WI38 (cell line): ENCODE data around the gene NRDC.
A peak's percentile ranks its signal among the peaks of the same experiment; 100 is the strongest.
"Not testable (repeated sequence)": the region's sequence is repeated elsewhere in the genome, so short reads cannot be mapped to it uniquely, and the experiment has no call there.

ENCODE experiments used
- H3K4me3 ChIP-seq: 2 replicates; pipeline ENCODE4 v1.5.1; 2011; ENCODE audit warnings: low read depth, mild to moderate bottlenecking, control low read depth, low read length
- TF ChIP-seq, protein P1 (sequence below): IDR thresholded peaks from 2 replicates; pipeline ENCODE4 v1.5.1; 2012; ENCODE audit warnings: low read depth, mild to moderate bottlenecking, control low read depth, low read length

NRDC gene

DNA sequence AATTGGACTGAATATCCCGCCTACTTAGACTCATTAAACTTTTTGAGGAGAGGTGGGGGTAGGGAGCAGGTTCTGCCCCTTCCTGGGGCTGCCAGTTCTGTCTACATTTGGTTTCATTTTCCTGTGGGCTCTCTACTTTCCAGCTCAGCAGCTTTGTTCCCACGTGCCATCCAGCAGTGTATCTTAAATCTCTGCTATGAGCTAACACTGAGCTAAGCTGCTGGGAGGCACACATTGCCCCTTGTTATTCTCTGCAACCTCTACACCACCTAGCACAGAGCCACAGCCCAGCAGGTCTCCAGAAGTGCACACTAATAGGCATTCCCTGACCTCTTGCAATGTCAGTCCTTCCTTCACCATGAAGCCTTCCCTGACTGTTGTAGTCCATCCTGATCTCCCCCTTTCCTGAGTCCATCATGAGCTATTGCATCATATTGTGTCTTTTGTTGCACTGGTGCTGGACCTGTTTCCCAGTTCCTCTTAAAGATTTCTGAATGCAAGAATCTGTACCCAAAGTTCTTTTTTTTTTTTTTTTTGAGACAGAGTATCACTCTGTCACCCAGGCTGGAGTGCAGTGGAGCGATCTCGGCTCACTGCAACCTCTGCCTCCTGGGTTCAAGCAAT lies 28.7 kb upstream of the NRDC start:
- TF ChIP-seq, protein P1, sequence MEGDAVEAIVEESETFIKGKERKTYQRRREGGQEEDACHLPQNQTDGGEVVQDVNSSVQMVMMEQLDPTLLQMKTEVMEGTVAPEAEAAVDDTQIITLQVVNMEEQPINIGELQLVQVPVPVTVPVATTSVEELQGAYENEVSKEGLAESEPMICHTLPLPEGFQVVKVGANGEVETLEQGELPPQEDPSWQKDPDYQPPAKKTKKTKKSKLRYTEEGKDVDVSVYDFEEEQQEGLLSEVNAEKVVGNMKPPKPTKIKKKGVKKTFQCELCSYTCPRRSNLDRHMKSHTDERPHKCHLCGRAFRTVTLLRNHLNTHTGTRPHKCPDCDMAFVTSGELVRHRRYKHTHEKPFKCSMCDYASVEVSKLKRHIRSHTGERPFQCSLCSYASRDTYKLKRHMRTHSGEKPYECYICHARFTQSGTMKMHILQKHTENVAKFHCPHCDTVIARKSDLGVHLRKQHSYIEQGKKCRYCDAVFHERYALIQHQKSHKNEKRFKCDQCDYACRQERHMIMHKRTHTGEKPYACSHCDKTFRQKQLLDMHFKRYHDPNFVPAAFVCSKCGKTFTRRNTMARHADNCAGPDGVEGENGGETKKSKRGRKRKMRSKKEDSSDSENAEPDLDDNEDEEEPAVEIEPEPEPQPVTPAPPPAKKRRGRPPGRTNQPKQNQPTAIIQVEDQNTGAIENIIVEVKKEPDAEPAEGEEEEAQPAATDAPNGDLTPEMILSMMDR, result no peak
- H3K4me3 ChIP-seq, result no peak overlapping the region

DNA sequence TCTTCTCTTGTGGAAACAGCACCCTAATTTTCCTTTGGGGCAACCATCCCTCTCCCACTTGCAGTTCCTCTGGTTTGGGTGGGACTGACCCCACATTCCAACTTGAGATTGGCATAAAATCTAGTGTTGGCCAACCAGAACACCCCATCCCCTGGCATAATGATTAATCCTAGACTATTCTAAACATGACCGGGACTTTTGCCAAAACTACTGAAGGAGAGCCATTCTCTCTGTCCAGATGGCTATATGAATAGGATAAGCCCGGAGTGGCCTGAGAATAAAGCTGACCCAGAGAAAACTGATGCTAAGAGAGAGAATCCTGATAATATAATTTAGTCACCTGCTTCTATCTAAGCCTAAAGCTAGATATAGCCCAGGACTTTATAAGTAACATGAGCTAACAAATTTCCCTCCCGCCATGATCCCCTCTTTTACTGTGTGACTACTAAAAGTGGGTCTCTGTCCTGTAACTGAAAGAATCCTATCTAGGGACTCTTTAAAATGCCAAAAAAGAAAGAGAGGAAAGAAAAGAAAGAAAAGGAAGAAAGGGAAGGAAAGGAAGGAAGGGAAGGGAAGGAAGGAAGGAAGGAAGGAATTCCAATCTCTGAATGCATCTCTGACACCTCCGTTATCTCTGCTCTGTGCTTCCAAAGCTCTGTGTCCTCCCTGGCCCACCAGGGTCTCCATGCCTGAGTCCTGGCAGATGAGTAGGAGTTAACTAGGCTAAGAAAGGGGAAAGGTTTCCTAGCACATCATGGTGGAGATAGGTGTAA lies 28.0 kb upstream of the NRDC start:
- no peak overlapping the region for H3K4me3 ChIP-seq
- TF ChIP-seq, protein P1, result no peak

DNA sequence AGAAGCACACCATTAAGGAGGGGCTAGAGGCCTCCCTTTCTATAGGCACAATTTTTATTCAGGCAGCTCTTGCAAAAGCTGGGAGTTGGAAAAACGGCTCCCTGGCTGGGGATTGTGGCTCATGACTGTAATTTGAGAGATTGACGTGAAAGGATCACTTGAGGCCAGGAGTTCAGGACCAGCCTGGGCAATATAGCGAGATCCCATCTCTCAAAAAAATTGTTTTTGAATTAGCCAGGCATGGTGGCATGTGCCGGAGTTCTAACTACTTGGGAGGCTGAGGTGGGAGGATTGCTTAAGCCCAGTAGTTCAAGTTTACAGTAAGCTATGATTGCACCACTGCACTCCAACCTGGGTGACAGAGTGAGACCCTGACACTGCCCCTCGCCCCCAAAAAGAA lies 23.9 kb upstream of the NRDC start:
- TF ChIP-seq, protein P1, result no peak
- H3K4me3 ChIP-seq, result no peak overlapping the region

- TF ChIP-seq, protein P1, result no peak
- H3K4me3 ChIP-seq, result no peak overlapping the region
These were observed 22.6 kb upstream of the NRDC start for GRCh38 chr1:51901151-51901550.

- TF ChIP-seq, protein P1, result no peak
- no peak overlapping the region for H3K4me3 ChIP-seq
These were observed 20.5 kb upstream of the NRDC start for GRCh38 chr1:51899022-51899421.

- TF ChIP-seq, protein P1, result no peak
- H3K4me3 ChIP-seq, result no peak overlapping the region
These were observed 19.7 kb upstream of the NRDC start for GRCh38 chr1:51898090-51898734.

DNA sequence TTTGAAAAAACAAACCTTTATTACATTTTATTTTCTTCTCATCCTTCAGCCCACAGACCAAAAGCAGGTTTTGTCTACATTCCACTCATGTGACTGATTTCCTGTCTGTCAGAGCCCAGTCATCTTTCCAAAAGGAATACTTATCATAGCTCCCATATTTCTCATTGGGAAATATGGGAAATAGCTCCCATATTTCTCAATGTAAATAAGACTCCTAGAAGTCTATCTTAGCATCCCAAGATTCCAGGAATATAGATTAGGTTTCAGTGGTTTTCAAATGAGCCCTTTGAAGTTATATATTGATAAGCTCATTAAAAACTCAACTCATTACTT lies 19.1 kb upstream of the NRDC start:
- H3K4me3 ChIP-seq, result peak overlapping the region; percentile 41
- TF ChIP-seq, protein P1, result no peak

GRCh38 chr1:51894748-51895147 lies 16.2 kb upstream of the NRDC start:
- H3K4me3 ChIP-seq, result not testable (repeated sequence)
